H1 (cell line): ENCODE data around the gene ASCC2. TPM values are rescaled to one million over a fixed set of nuclear protein-coding genes. Genes with fewer than 3 reads are reported as not detected.

Source experiments
- CTCF ChIA-PET: fragments of 300-600 bp; sonication (Branson Sonifier 250); formaldehyde crosslinking; loops from one replicate; lab custom pipeline; 2021; ENCODE audit not compliant: partially characterized antibody; lab: Charles Lee
- POLR2A ChIA-PET: fragments of 300-600 bp; sonication (Branson Sonifier 250); formaldehyde crosslinking; loops from one replicate; lab custom pipeline; 2021; ENCODE audit warnings: inconsistent platforms; ENCODE audit not compliant: partially characterized antibody; lab: Charles Lee
- DNase-seq, 2 experiments: peaks; one replicate each; pipeline versions ENCODE4 v3.0.0 to v3.0.0-alpha.2; 2010 to 2022; ENCODE audit warnings: low spot score in 2 of 2, low read depth in 1 of 2, mixed read lengths in 1 of 2
- FAIRE-seq: peaks from 2 replicates; lab custom pipeline; 2011; peaks lifted over from hg19 to GRCh38; lab: Jason Lieb, UNC
- H2AFZ ChIP-seq: 2 replicates; pipeline ENCODE4 v1.8.1; 2012; ENCODE audit warnings: low read length, inconsistent platforms
- H2AK5ac ChIP-seq: 2 replicates; pipeline ENCODE4 v1.6.1; 2013; ENCODE audit warnings: low read depth, low read length
- H2BK120ac ChIP-seq: replicated peaks from 2 replicates; pipeline ENCODE3; 2013; ENCODE audit warnings: low read depth, low read length, inconsistent platforms
- H2BK12ac ChIP-seq: 2 replicates; pipeline ENCODE4 v1.6.1; 2013; ENCODE audit warnings: low read depth, low read length
- H2BK15ac ChIP-seq: 2 replicates; pipeline ENCODE4 v1.6.1; 2013; ENCODE audit warnings: low read length
- H2BK20ac ChIP-seq: 2 replicates; pipeline ENCODE4 v1.6.1; 2013; ENCODE audit warnings: low read length
- H2BK5ac ChIP-seq: 2 replicates; pipeline ENCODE4 v1.6.1; 2013; ENCODE audit warnings: low read depth, low read length
- H3K14ac ChIP-seq: 2 replicates; pipeline ENCODE4 v1.6.1; 2013; ENCODE audit warnings: inconsistent platforms; ENCODE audit not compliant: insufficient read length
- H3K18ac ChIP-seq: 2 replicates; pipeline ENCODE4 v1.6.1; 2013; ENCODE audit warnings: low read length; ENCODE audit errors: extremely low read depth
- H3K23ac ChIP-seq: 2 replicates; pipeline ENCODE4 v1.6.1; 2013; ENCODE audit warnings: inconsistent platforms; ENCODE audit not compliant: insufficient read length
- H3K23me2 ChIP-seq: 2 replicates; pipeline ENCODE4 v1.6.1; 2013; ENCODE audit warnings: low read depth, low read length
- H3K27ac ChIP-seq: 2 replicates; pipeline ENCODE4 v1.6.1; 2011; ENCODE audit warnings: low read depth, low read length, inconsistent platforms
- H3K27me3 ChIP-seq, 4 experiments: replicated peaks in 1 of 4; 1 replicate in 1 of 4; 2 replicates in 3 of 4; pipeline versions ENCODE4 v1.6.1 to v1.8.1; 2011 to 2013; ENCODE audit warnings: low read length in 3 of 4, mild to moderate bottlenecking in 3 of 4, inconsistent platforms in 2 of 4, mixed read lengths in 2 of 4, moderate library complexity in 1 of 4; ENCODE audit not compliant: control insufficient read depth in 3 of 4, insufficient read depth in 3 of 4; ENCODE audit errors: extremely low read depth in 1 of 4
- H3K36me3 ChIP-seq, 4 experiments: 2 replicates each; pipeline versions ENCODE4 v1.6.1 to v1.8.1; 2011 to 2013; ENCODE audit warnings: mild to moderate bottlenecking in 4 of 4, low read length in 3 of 4, moderate library complexity in 2 of 4, control low read depth in 1 of 4, inconsistent platforms in 1 of 4; ENCODE audit not compliant: insufficient read depth in 4 of 4, control insufficient read depth in 2 of 4
- H3K4ac ChIP-seq: replicated peaks from 2 replicates; pipeline ENCODE3; 2013; ENCODE audit warnings: low read length, low read depth, mixed read lengths, inconsistent platforms; ENCODE audit not compliant: insufficient read length
- H3K4me1 ChIP-seq, 4 experiments: replicated peaks in 1 of 4; 1 replicate in 1 of 4; 2 replicates in 3 of 4; pipeline versions ENCODE4 v1.6.1 to v1.8.1; 2011 to 2013; ENCODE audit warnings: low read length in 3 of 4, inconsistent platforms in 2 of 4, mixed read lengths in 1 of 4; ENCODE audit not compliant: insufficient read depth in 4 of 4, control insufficient read depth in 3 of 4
- H3K4me2 ChIP-seq, 2 experiments: 2 replicates each; pipeline versions ENCODE4 v1.6.1 to v1.8.1; 2011 to 2013; ENCODE audit warnings: low read depth in 2 of 2, low read length in 2 of 2, control low read depth in 1 of 2, inconsistent platforms in 1 of 2, mild to moderate bottlenecking in 1 of 2; ENCODE audit not compliant: insufficient read depth in 1 of 2
- H3K4me3 ChIP-seq, 4 experiments: fragments of 200-600, 300-600 bp in 1 of 4; sonication (generic), shearing (Covaris generic), sonication (Bioruptor Twin) in 1 of 4; 2 replicates each; pipeline versions ENCODE4 v1.5.1 to v1.8.1; 2011 to 2016; ENCODE audit warnings: low read length in 4 of 4, low read depth in 3 of 4, control low read depth in 2 of 4, inconsistent platforms in 2 of 4, mild to moderate bottlenecking in 2 of 4, mixed read lengths in 1 of 4, moderate library complexity in 1 of 4; ENCODE audit not compliant: insufficient read depth in 2 of 4; ENCODE audit errors: extremely low read depth in 1 of 4
- H3K56ac ChIP-seq: replicated peaks from 2 replicates; pipeline ENCODE3; 2013; ENCODE audit warnings: low read depth, mild to moderate bottlenecking, mixed read lengths, low read length, inconsistent platforms; ENCODE audit not compliant: insufficient read length
- H3K79me1 ChIP-seq: 2 replicates; pipeline ENCODE4 v1.6.1; 2013; ENCODE audit warnings: low read depth, low read length, control low read depth
- H3K79me2 ChIP-seq, 2 experiments: 2 replicates each; pipeline versions ENCODE4 v1.6.1 to v1.8.1; 2012 to 2013; ENCODE audit warnings: low read length in 2 of 2, mild to moderate bottlenecking in 2 of 2, inconsistent platforms in 1 of 2; ENCODE audit not compliant: insufficient read depth in 2 of 2, control insufficient read depth in 1 of 2
- H3K9ac ChIP-seq, 4 experiments: replicated peaks in 1 of 4; 1 replicate in 1 of 4; 2 replicates in 3 of 4; pipeline versions ENCODE4 v1.6.1 to v1.8.1; 2011 to 2013; ENCODE audit warnings: low read depth in 3 of 4, low read length in 3 of 4, control low read depth in 2 of 4, mild to moderate bottlenecking in 2 of 4, moderate library complexity in 2 of 4, inconsistent platforms in 1 of 4; ENCODE audit errors: extremely low read depth in 1 of 4
- H3K9me3 ChIP-seq, 2 experiments: 2 replicates each; pipeline versions ENCODE4 v1.6.1 to v1.8.1; 2012 to 2013; ENCODE audit warnings: mild to moderate bottlenecking in 2 of 2, moderate library complexity in 2 of 2, control low read depth in 1 of 2, inconsistent platforms in 1 of 2, low read depth in 1 of 2, low read length in 1 of 2, mixed read lengths in 1 of 2; ENCODE audit not compliant: insufficient read depth in 2 of 2
- H4K20me1 ChIP-seq, 2 experiments: replicated peaks in 1 of 2; 2 replicates each; pipeline versions ENCODE3 to v1.8.1; 2011 to 2013; ENCODE audit warnings: inconsistent platforms in 2 of 2, low read length in 2 of 2, mild to moderate bottlenecking in 1 of 2; ENCODE audit not compliant: insufficient read depth in 2 of 2, control insufficient read depth in 1 of 2
- H4K5ac ChIP-seq: 2 replicates; pipeline ENCODE4 v1.6.1; 2013; ENCODE audit warnings: low read length, low read depth, mixed read lengths, inconsistent platforms; ENCODE audit not compliant: insufficient read length
- H4K8ac ChIP-seq: 2 replicates; pipeline ENCODE4 v1.8.0; 2013; ENCODE audit warnings: mild to moderate bottlenecking, moderate library complexity, low read length, inconsistent platforms; ENCODE audit not compliant: insufficient read depth; ENCODE audit errors: extremely low read depth
- H4K91ac ChIP-seq: replicated peaks from 2 replicates; pipeline ENCODE3; 2013; ENCODE audit warnings: low read length, mixed read lengths, inconsistent platforms; ENCODE audit not compliant: insufficient read length
- BRCA1 ChIP-seq: IDR thresholded peaks from 2 replicates; pipeline ENCODE4 v1.6.1; 2012; ENCODE audit warnings: low read depth, low read length, improper control_type of control experiment
- CTBP2 ChIP-seq: IDR thresholded peaks from 2 replicates; pipeline ENCODE4 v1.7.0; 2011; ENCODE audit warnings: borderline replicate concordance, mild to moderate bottlenecking, moderate library complexity, mixed read lengths, low read length; ENCODE audit not compliant: insufficient read depth, insufficient read length
- GABPA ChIP-seq: IDR thresholded peaks from 2 replicates; pipeline ENCODE4 v1.6.1; 2011; ENCODE audit warnings: mild to moderate bottlenecking, low read length, moderate library complexity, borderline replicate concordance; ENCODE audit not compliant: insufficient read depth
- HDAC2 ChIP-seq, 2 experiments: fragments of 300-600 bp in 1 of 2; sonication (generic) in 1 of 2; IDR thresholded peaks; 2 replicates each; pipeline ENCODE4 v1.6.1; 2011 to 2012; ENCODE audit warnings: low read depth in 2 of 2, low read length in 2 of 2, mild to moderate bottlenecking in 2 of 2, moderate library complexity in 2 of 2, borderline replicate concordance in 1 of 2, inconsistent platforms in 1 of 2
- HDAC6 ChIP-seq: IDR thresholded peaks from one replicate; pipeline ENCODE4 v1.7.1; 2012; ENCODE audit warnings: low read depth, mild to moderate bottlenecking, inconsistent platforms, low read length, moderate library complexity
- NANOG ChIP-seq: IDR thresholded peaks from 2 replicates; pipeline ENCODE4 v1.6.1; 2011; ENCODE audit warnings: low read length, low read depth, mild to moderate bottlenecking, inconsistent platforms; ENCODE audit not compliant: insufficient read depth, poor library complexity, severe bottlenecking
- POLR2A ChIP-seq, 2 experiments: IDR thresholded peaks; 1 replicate in 1 of 2; 2 replicates in 1 of 2; pipeline ENCODE4 v1.6.1; 2011; ENCODE audit warnings: low read depth in 2 of 2, low read length in 2 of 2, mild to moderate bottlenecking in 2 of 2; ENCODE audit errors: control extremely low read depth in 1 of 2
- POU5F1 ChIP-seq: IDR thresholded peaks from 2 replicates; pipeline ENCODE4 v1.6.1; 2011; ENCODE audit warnings: low read depth, mild to moderate bottlenecking, low read length, moderate library complexity
- RXRA ChIP-seq: IDR thresholded peaks from 2 replicates; pipeline ENCODE4 v1.6.1; 2011; ENCODE audit warnings: low read depth, mild to moderate bottlenecking, low read length, moderate library complexity; ENCODE audit not compliant: insufficient read depth
- SIX5 ChIP-seq: IDR thresholded peaks from 2 replicates; pipeline ENCODE4 v1.6.1; 2011; ENCODE audit warnings: mild to moderate bottlenecking, low read depth, low read length
- SP4 ChIP-seq: IDR thresholded peaks from 2 replicates; pipeline ENCODE4 v1.6.1; 2012; ENCODE audit warnings: low read length, inconsistent platforms
- SRF ChIP-seq: IDR thresholded peaks from 2 replicates; pipeline ENCODE4 v1.6.1; 2011; ENCODE audit warnings: mild to moderate bottlenecking, low read depth, low read length, moderate library complexity
- TAF1 ChIP-seq: IDR thresholded peaks from 2 replicates; pipeline ENCODE4 v1.6.1; 2011; ENCODE audit warnings: mild to moderate bottlenecking, low read depth, low read length
- TAF7 ChIP-seq: optimal IDR thresholded peaks from 2 replicates; pipeline ENCODE3; 2011; ENCODE audit warnings: low read depth, mild to moderate bottlenecking, inconsistent platforms, low read length, moderate library complexity, borderline replicate concordance
- WGBS, 2 experiments: shearing (Covaris generic) in 1 of 2; methylation state at CpG; one replicate each; pipeline versions ENCODE4 v1.1.6 to v1.1.7; 2013 to 2015; ENCODE audit warnings: low lambda C conversion rate in 2 of 2, mixed read lengths in 2 of 2, inconsistent platforms in 1 of 2, low coverage in 1 of 2, missing lambda C conversion rate in 1 of 2; ENCODE audit not compliant: insufficient replicate concordance in 2 of 2, insufficient coverage in 1 of 2, insufficient read length in 1 of 2; ENCODE audit errors: extremely low coverage in 1 of 2, missing lambda C conversion rate in 1 of 2; 5-methylcytosine and 5-hydroxymethylcytosine counted together
- polyA plus RNA-seq, 7 experiments: library from polyadenylated mRNA; depleted of rRNA in 3 of 7; stranded (reverse) in 5 of 7; unstranded in 2 of 7; fragments of >200 nt in 5 of 7; fragments of 200-250 nt in 2 of 7; gene quantifications; 1 replicate in 5 of 7; 2 replicates in 1 of 7; 4 replicates in 1 of 7; pipeline versions ENCODE4 v1.2.1 to v1.2.3, GENCODE V29; 2011 to 2013; ENCODE audit warnings: missing spikeins in 2 of 7, mixed read lengths in 2 of 7
- total RNA-seq: library from RNA; stranded (reverse); fragmentation: NEBNext Ultra II Directional; extraction: Animal tissue kit (Norgen Biotek cat#: 25700); gene quantifications from 2 replicates; pipeline ENCODE4 v1.2.1, GENCODE V29; 2021

The ASCC2 gene
- total and polyA plus RNA-seq, 2 of the 8 experiments (the other 6 are each of a cell fraction or from before 2014, with no cell fraction given), result 35.0 to 35.8 TPM

- peaks cover 0 to 39% (median 5%) of the 10 kb centered on the region in 4 experiments; a peak in 5 of 8 replicates for H3K36me3 ChIP-seq
Observed at GRCh38 chr22:29793396-29793795, 44.7 kb downstream of the ASCC2 start.

More at GRCh38 chr22:29793396-29793795, 44.7 kb downstream of the ASCC2 start:
- Histone ChIP-seq H4K8ac (no peak overlapping the region), H4K5ac (no peak overlapping the region), H2BK20ac (no peak overlapping the region), H3K4me3 (no peak overlapping the region), H2BK12ac (no peak overlapping the region), H3K4me2 (no peak overlapping the region), H3K56ac (no peak overlapping the region), H3K4ac (no peak overlapping the region), H3K23ac (no peak overlapping the region), H2AK5ac (no peak overlapping the region), H3K27ac (no peak overlapping the region), H2BK15ac (no peak overlapping the region), H3K9ac (no peak overlapping the region), H3K79me1 (no peaks in the 10 kb centered on the region), H4K20me1 (peaks cover 0 to 3% of the 10 kb centered on the region in 2 experiments), H2AFZ (no peak overlapping the region), H2BK120ac (no peak overlapping the region), H3K27me3 (no peaks in the 10 kb centered on the region), H4K91ac (no peak overlapping the region), H3K4me1 (no peaks in the 10 kb centered on the region), H3K18ac (no peak overlapping the region), H2BK5ac (no peak overlapping the region), H3K79me2 (no peaks in the 10 kb centered on the region), H3K14ac (no peak overlapping the region), H3K23me2 (no peaks in the 10 kb centered on the region), H3K9me3 (no peaks in the 10 kb centered on the region)
- DNase-seq (no peak), FAIRE-seq (no peak)
- TF ChIP-seq HDAC2 (IDR thresholded peaks at IDR 0.05; ENCODE audit: borderline replicate concordance in 1 of 2, low read depth in 2 of 2, low read length in 2 of 2) (no peak), HDAC6 (no peak), TAF7 (no peak), POU5F1 (no peak), SIX5 (no peak), SP4 (no peak), TAF1 (no peak), RXRA (no peak), SRF (no peak), CTBP2 (no peak), POLR2A (IDR thresholded peaks at IDR 0.05; ENCODE audit: control extremely low read depth in 1 of 2, low read depth in 2 of 2, low read length in 2 of 2) (no peak), BRCA1 (no peak), NANOG (no peak), GABPA (no peak)
- ChIA-PET POLR2A (no interaction called here), CTCF (interaction anchor here (1.1 kb wide), 1 partner anchor 19 kb away, joined by 3 read pairs; no protein-coding TSS in a partner anchor)
- 93% methylated on average over 9 of the region's 17 CpGs; no CpG with 5 or more reads in 1 of the 2 experiments for WGBS, 2 experiments
